AG04450 (cell line): ENCODE measurements around the gene SLC49A3. TPM values are rescaled to one million over a fixed set of nuclear protein-coding genes. Genes with fewer than 3 reads are reported as not detected.

Experiments
- CTCF ChIA-PET: fragments of 300-600, 350-600 bp; formaldehyde crosslinking; extraction: SDS; loops from one replicate; lab custom pipeline; 2022; ENCODE audit warnings: antibody characterized with exemption, inconsistent platforms; lab: Charles Lee
- POLR2A ChIA-PET: fragments of 350-600 bp; formaldehyde crosslinking; extraction: SDS; loops from one replicate; lab custom pipeline; 2021; ENCODE audit warnings: antibody characterized with exemption, inconsistent platforms; lab: Yijun Ruan, JAX
- DNase-seq: peaks from one replicate; pipeline ENCODE4 v3.0.0-alpha.2; 2011; ENCODE audit warnings: low read depth, low spot score
- H3K27ac ChIP-seq: one replicate; pipeline ENCODE4 v1.5.1; 2012; ENCODE audit warnings: low read depth, low read length, control low read depth
- H3K27me3 ChIP-seq: one replicate; pipeline ENCODE4 v1.6.0; 2012; ENCODE audit warnings: low read length; ENCODE audit not compliant: control insufficient read depth, insufficient read depth
- H3K4me3 ChIP-seq: 2 replicates; pipeline ENCODE4 v1.5.1; 2011; ENCODE audit warnings: mild to moderate bottlenecking, low read depth, low read length, control low read depth
- H3K9me3 ChIP-seq: 2 replicates; pipeline ENCODE4 v1.5.1; 2012; ENCODE audit warnings: low read length; ENCODE audit not compliant: control insufficient read depth, insufficient read depth
- polyA plus RNA-seq: library from polyadenylated mRNA; depleted of rRNA; stranded (reverse); fragments of >200 nt; gene quantifications from 2 replicates; pipeline ENCODE4 v1.2.3, GENCODE V29; 2011; rRNA removed
- TF ChIP-seq, protein P1 (sequence below): IDR thresholded peaks from 2 replicates; pipeline ENCODE4 v1.5.1; 2011; ENCODE audit warnings: low read depth, low read length, control low read depth, inconsistent platforms

Gene SLC49A3
- polyA plus RNA-seq, 1 experiment, result not detected

DNA sequence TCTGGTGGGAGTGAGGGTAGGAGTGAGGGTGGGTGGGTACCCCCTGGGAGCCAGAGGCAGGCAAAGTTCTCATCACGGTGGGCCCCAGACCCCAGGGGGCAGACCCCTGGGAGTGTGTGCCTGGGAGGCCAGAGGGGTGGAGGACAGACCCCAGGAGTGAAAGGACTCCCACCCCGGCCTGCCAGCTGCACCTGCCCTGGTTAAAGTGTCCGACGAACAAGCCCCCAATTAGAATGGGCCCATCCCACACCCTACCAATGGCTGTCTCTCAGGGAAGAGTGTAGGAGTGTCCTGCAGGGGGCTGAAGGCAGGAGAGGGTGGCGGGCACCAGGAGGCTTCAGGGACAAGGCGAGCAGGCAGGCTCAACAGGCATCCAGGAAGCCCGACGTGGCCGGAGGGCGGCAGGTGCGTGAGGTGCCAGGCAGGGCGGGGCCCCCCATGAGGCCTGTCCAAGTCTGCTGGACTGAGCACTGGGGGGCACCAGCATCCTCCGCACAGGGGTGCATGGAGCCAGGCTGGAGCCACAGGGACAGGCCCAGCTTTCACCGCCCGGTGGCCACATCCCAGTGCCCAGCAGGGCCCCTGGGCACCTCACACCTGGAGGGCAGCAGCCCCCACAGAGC, 54.9 kb downstream of the SLC49A3 start:
- H3K9me3 ChIP-seq, result peaks cover 74% of the 10 kb centered on the region
- no peak overlapping the region for H3K27ac ChIP-seq
- TF ChIP-seq, protein P1, sequence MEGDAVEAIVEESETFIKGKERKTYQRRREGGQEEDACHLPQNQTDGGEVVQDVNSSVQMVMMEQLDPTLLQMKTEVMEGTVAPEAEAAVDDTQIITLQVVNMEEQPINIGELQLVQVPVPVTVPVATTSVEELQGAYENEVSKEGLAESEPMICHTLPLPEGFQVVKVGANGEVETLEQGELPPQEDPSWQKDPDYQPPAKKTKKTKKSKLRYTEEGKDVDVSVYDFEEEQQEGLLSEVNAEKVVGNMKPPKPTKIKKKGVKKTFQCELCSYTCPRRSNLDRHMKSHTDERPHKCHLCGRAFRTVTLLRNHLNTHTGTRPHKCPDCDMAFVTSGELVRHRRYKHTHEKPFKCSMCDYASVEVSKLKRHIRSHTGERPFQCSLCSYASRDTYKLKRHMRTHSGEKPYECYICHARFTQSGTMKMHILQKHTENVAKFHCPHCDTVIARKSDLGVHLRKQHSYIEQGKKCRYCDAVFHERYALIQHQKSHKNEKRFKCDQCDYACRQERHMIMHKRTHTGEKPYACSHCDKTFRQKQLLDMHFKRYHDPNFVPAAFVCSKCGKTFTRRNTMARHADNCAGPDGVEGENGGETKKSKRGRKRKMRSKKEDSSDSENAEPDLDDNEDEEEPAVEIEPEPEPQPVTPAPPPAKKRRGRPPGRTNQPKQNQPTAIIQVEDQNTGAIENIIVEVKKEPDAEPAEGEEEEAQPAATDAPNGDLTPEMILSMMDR, result no peak
- H3K27me3 ChIP-seq, result no peaks in the 10 kb centered on the region
- no peak overlapping the region for H3K4me3 ChIP-seq
- DNase-seq, result no peak
- ChIA-PET CTCF (no interaction called here), POLR2A (no interaction called here)

DNA sequence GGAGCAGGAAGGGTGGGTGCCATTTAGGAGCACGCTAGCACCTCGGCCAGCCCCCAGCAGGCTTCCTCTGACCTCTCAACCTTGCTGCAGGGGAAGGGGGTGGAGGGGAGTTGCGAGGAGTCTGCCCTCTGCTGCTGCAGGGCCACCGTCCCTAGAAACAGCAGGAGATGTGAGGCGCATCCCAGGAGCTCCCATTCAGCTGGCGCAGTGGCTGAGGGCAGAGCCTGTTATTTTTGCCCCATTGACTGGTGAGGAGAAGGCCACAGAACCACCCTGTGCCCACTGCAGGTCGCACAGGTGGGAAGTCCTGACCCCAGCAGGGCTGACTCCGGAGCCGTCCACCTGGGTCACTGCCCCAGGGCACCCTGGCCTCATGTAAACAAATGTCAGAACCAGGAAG, 55.5 kb downstream of the SLC49A3 start:
- TF ChIP-seq, protein P1, result no peak
- no peak for DNase-seq
- H3K4me3 ChIP-seq, result no peak overlapping the region
- peaks cover 77% of the 10 kb centered on the region for H3K9me3 ChIP-seq
- H3K27me3 ChIP-seq, result no peaks in the 10 kb centered on the region
- H3K27ac ChIP-seq, result no peak overlapping the region
- ChIA-PET POLR2A (no interaction called here), CTCF (no interaction called here)

DNA sequence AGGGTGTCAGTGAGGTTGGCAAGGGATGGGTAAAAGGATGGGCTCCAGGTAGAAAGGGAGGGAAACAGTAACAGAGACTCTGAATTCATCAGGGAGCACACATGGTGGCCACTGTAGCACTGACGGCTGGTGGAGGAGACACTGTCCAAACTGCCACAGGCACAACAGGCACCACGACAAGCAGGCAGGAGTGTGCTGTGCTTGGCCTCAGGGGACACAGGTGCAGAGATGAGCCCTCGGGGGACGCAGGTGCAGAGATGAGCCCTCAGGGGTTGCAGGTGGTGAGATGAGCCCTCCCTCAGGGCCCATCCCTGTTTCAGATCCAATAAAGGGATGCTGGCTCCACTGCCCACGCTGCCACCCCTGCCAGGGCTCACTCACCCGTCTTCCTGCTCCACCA, 56.0 kb downstream of the SLC49A3 start:
- CTCF ChIA-PET, result no interaction called here
- no peaks in the 10 kb centered on the region for H3K27me3 ChIP-seq
- H3K27ac ChIP-seq, result no peak overlapping the region
- no peak overlapping the region for H3K4me3 ChIP-seq
- POLR2A ChIA-PET, result no interaction called here
- TF ChIP-seq, protein P1, result no peak
- DNase-seq, result no peak
- H3K9me3 ChIP-seq, result peaks cover 82% of the 10 kb centered on the region

DNA sequence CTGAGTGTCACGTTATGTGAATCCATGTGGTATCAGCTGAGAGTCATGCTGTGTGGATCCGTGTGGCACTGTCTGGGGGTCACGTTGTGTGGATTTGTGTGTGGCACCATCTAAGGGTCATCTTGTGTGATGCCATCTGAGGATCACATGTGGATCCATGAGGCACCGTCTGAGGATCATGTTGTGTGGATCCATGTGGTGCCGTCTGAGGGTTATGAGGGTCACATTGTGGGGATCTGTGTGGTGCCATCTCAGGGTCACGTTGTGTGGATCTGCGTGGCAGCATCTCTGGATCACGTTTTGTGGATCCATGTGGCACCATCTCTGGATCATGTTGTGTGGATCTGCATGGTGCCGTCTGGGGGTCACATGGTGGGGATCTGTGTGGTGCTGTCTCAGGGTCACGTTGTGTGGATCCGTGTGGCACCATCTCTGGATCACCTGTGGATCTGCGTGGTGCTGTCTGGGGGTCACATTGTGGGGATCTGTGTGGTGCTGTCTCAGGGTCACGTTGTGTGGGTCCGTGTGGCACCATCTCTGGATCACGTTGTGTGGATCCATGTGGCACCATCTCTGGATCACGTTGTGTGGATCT, 56.7 kb downstream of the SLC49A3 start:
- Histone ChIP-seq H3K4me3 (no peak overlapping the region), H3K27ac (no peak overlapping the region), H3K9me3 (peaks cover 82% of the 10 kb centered on the region), H3K27me3 (no peaks in the 10 kb centered on the region)
- no peak for DNase-seq
- ChIA-PET CTCF (no interaction called here), POLR2A (no interaction called here)
- TF ChIP-seq, protein P1, result no peak

Other genes starting within 250 kb of the SLC49A3 start
- gene ZNF721, start 190.0 kb downstream of the SLC49A3 start, polyA plus RNA-seq, result 15.2 and 15.8 TPM in 2 replicates
- gene PIGG, start 189.9 kb downstream of the SLC49A3 start, polyA plus RNA-seq, result 40.3 and 46.2 TPM in 2 replicates
- gene TMEM271, start 112.9 kb downstream of the SLC49A3 start, polyA plus RNA-seq, result not detected in 2 replicates
- 0.20 and 0.64 TPM in 2 replicates for gene PDE6B, start 63.6 kb downstream of the SLC49A3 start, polyA plus RNA-seq
- 262 and 313 TPM in 2 replicates for gene ATP5ME, start 14.9 kb downstream of the SLC49A3 start, polyA plus RNA-seq
- gene MYL5, start 14.6 kb downstream of the SLC49A3 start, polyA plus RNA-seq, result 12.3 and 13.0 TPM in 2 replicates
- gene PCGF3, start 16.7 kb upstream of the SLC49A3 start, polyA plus RNA-seq, result 37.2 and 44.2 TPM in 2 replicates
- 0.11 TPM in 1 of 2 replicates, not detected in the other for gene CPLX1, start 137.0 kb upstream of the SLC49A3 start, polyA plus RNA-seq
- 17.0 and 21.5 TPM in 2 replicates for gene GAK, start 243.2 kb upstream of the SLC49A3 start, polyA plus RNA-seq
- 27.9 and 31.8 TPM in 2 replicates for gene TMEM175, start 243.3 kb upstream of the SLC49A3 start, polyA plus RNA-seq